Smooth muscle cell (in vitro differentiated cells): ENCODE results near the gene MT1B. TPM values are rescaled to one million over a fixed set of nuclear protein-coding genes. Genes with fewer than 3 reads are reported as not detected.

Experiments
- DNase-seq: peaks from one replicate; lab custom pipeline; 2025; ENCODE audit not compliant: unreplicated experiment; lab: John Stamatoyannopoulos, UW
- H2AFZ ChIP-seq: fragments of 200-600 bp; sonication (generic); 2 replicates; pipeline ENCODE4 v1.6.0; 2016; ENCODE audit warnings: antibody characterized with exemption, low read depth, mild to moderate bottlenecking
- H3F3A ChIP-seq: fragments of 200-600 bp; sonication (generic); 2 replicates; pipeline ENCODE4 v1.6.0; 2017; ENCODE audit warnings: antibody characterized with exemption, low read depth
- H3K27ac ChIP-seq: fragments of 200-600 bp; sonication (generic); 2 replicates; pipeline ENCODE4 v1.5.1; 2016; ENCODE audit warnings: low read depth, mild to moderate bottlenecking
- H3K27me3 ChIP-seq: fragments of 200-600 bp; sonication (generic); 2 replicates; pipeline ENCODE4 v1.6.1; 2016; ENCODE audit warnings: low read depth, mild to moderate bottlenecking
- H3K36me3 ChIP-seq: fragments of 200-600 bp; sonication (generic); 2 replicates; pipeline ENCODE4 v1.5.1; 2016; ENCODE audit warnings: low read depth
- H3K4me1 ChIP-seq: fragments of 200-600 bp; sonication (generic); 2 replicates; pipeline ENCODE4 v1.5.1; 2016; ENCODE audit warnings: low read depth
- H3K4me2 ChIP-seq: fragments of 200-600 bp; sonication (generic); 2 replicates; pipeline ENCODE4 v1.6.0; 2016; ENCODE audit warnings: mild to moderate bottlenecking
- H3K4me3 ChIP-seq: fragments of 200-600 bp; sonication (generic); 2 replicates; pipeline ENCODE4 v1.5.1; 2016; ENCODE audit warnings: mild to moderate bottlenecking
- H3K79me2 ChIP-seq: fragments of 200-600 bp; sonication (generic); 2 replicates; pipeline ENCODE4 v1.6.0; 2016; ENCODE audit warnings: low read depth, mild to moderate bottlenecking
- H3K9ac ChIP-seq: fragments of 200-600 bp; sonication (generic); 2 replicates; pipeline ENCODE4 v1.6.0; 2016; ENCODE audit warnings: low read depth
- H3K9me3 ChIP-seq: fragments of 200-600 bp; sonication (generic); replicated peaks from 2 replicates; pipeline ENCODE4 v1.5.1; 2016; ENCODE audit warnings: low read depth
- H4K20me1 ChIP-seq: fragments of 200-600 bp; sonication (generic); 2 replicates; pipeline ENCODE4 v1.6.0; 2016; ENCODE audit warnings: low read depth
- WGBS: methylation state at CpG from one replicate; pipeline ENCODE4 v1.1.7; 2016; ENCODE audit warnings: low lambda C conversion rate; 5-methylcytosine and 5-hydroxymethylcytosine counted together
- polyA plus RNA-seq: library from polyadenylated mRNA; unstranded; fragments of >200 nt; fragmentation: Nextera tagmentation; extraction: Ambion mirVana; gene quantifications from 2 replicates; pipeline ENCODE4 v1.2.1, GENCODE V29; 2016
- total RNA-seq: library from RNA; depleted of rRNA; stranded (reverse); fragments of >200 nt; gene quantifications from 2 replicates; pipeline ENCODE4 v1.2.3, GENCODE V29; 2014
- TF ChIP-seq, protein P1 (sequence below): fragments of 200-600 bp; sonication (generic); IDR thresholded peaks from 2 replicates; pipeline ENCODE4 v1.5.1; 2017; ENCODE audit warnings: borderline replicate concordance, mild to moderate bottlenecking, antibody characterized with exemption; ENCODE audit not compliant: insufficient read depth, poor library complexity, severe bottlenecking

Gene MT1B
- total and polyA plus RNA-seq, 2 experiments from 2014 or later = not detected

GRCh38 chr16:56608043-56608875 is 43.4 kb upstream of the MT1B start, which contains the start of gene MT2A:
TSS of gene MT2A (plus strand) at chr16:56608584. CDS start at chr16:56608656, 72 bp downstream.
- Histone ChIP-seq H3K4me3 (peak within 1 kb of the TSS; percentile 57), H3K27ac (peak within 1 kb of the TSS; percentile 93), H4K20me1 (no peaks in the 10 kb centered on the region), H3K9me3 (no peaks in the 10 kb centered on the region), H3K4me2 (peak within 1 kb of the TSS; percentile 88), H3K79me2 (no peaks in the 10 kb centered on the region), H3K27me3 (no peaks in the 10 kb centered on the region), H3F3A (peaks cover 23% of the 10 kb centered on the region), H2AFZ (no peak within 1 kb of the TSS), H3K36me3 (no peaks in the 10 kb centered on the region), H3K4me1 (peaks cover 18% of the 10 kb centered on the region), H3K9ac (peak within 1 kb of the TSS; percentile 58)
- peak; percentile 68 for DNase-seq
- 7% methylated on average over 62 of the region's 62 CpGs for WGBS
- TF ChIP-seq, protein P1, sequence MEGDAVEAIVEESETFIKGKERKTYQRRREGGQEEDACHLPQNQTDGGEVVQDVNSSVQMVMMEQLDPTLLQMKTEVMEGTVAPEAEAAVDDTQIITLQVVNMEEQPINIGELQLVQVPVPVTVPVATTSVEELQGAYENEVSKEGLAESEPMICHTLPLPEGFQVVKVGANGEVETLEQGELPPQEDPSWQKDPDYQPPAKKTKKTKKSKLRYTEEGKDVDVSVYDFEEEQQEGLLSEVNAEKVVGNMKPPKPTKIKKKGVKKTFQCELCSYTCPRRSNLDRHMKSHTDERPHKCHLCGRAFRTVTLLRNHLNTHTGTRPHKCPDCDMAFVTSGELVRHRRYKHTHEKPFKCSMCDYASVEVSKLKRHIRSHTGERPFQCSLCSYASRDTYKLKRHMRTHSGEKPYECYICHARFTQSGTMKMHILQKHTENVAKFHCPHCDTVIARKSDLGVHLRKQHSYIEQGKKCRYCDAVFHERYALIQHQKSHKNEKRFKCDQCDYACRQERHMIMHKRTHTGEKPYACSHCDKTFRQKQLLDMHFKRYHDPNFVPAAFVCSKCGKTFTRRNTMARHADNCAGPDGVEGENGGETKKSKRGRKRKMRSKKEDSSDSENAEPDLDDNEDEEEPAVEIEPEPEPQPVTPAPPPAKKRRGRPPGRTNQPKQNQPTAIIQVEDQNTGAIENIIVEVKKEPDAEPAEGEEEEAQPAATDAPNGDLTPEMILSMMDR = no peak

DNA sequence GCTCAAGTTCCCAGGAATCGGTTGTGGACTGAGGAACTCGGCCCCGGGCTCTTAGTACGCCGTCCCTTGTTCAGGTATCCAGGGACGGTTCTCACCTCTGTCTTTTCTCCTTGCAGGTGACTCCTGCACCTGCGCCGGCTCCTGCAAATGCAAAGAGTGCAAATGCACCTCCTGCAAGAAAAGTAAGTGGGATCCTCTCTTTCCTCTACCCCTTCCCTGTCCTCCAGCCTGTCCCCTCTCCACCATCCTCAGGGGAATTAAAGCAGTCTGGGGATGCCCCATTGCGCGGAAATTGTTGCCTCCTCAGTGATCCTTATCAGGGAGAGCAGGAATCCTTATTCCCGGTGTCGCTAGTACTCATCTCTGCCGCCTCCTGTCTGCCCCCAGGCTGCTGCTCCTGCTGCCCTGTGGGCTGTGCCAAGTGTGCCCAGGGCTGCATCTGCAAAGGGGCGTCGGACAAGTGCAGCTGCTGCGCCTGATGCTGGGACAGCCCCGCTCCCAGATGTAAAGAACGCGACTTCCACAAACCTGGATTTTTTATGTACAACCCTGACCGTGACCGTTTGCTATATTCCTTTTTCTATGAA is 42.7 kb upstream of the MT1B start:
- Histone ChIP-seq H3K79me2 (no peaks in the 10 kb centered on the region), H3K9me3 (no peaks in the 10 kb centered on the region), H3K27ac (peak overlapping the region; percentile 92), H3K36me3 (no peaks in the 10 kb centered on the region), H3K27me3 (no peaks in the 10 kb centered on the region), H3K4me2 (peak overlapping the region; percentile 88), H3F3A (peaks cover 23% of the 10 kb centered on the region), H4K20me1 (no peaks in the 10 kb centered on the region), H3K4me3 (peak overlapping the region; percentile 57), H2AFZ (no peak overlapping the region), H3K4me1 (peaks cover 18% of the 10 kb centered on the region), H3K9ac (peak overlapping the region; percentile 53)
- 9% methylated on average over 21 of the region's 21 CpGs for WGBS
- no peak for DNase-seq
- TF ChIP-seq, protein P1 = no peak

- peak overlapping the region; percentile 92 for H3K27ac ChIP-seq
- no peak overlapping the region for H2AFZ ChIP-seq
- no peaks in the 10 kb centered on the region for H3K27me3 ChIP-seq
- H3K4me1 ChIP-seq = peaks cover 18% of the 10 kb centered on the region
- H3K9me3 ChIP-seq = no peaks in the 10 kb centered on the region
- TF ChIP-seq, protein P1 = no peak
- no peak for DNase-seq
- peak overlapping the region; percentile 88 for H3K4me2 ChIP-seq
- peak overlapping the region; percentile 53 for H3K9ac ChIP-seq
- H3K79me2 ChIP-seq = no peaks in the 10 kb centered on the region
- H3K4me3 ChIP-seq = peak overlapping the region; percentile 57
- peaks cover 23% of the 10 kb centered on the region for H3F3A ChIP-seq
- H3K36me3 ChIP-seq = no peaks in the 10 kb centered on the region
- 3% methylated on average over 6 of the region's 6 CpGs for whole genome bisulfite sequencing
- no peaks in the 10 kb centered on the region for H4K20me1 ChIP-seq
Measured at GRCh38 chr16:56609463-56609921, 42.2 kb upstream of the MT1B start.
